Muscle layer of duodenum (tissue), 2 donors: ENCODE measurements around the gene PSMD8.
"Not testable (repeated sequence)": the region's sequence is repeated elsewhere in the genome, so short reads cannot be mapped to it uniquely, and the experiment has no call there.

Source experiments
- H3K27ac ChIP-seq: one replicate; pipeline ENCODE4 v1.7.0; 2013; ENCODE audit warnings: mild to moderate bottlenecking, low read length
- H3K27me3 ChIP-seq: one replicate; pipeline ENCODE4 v1.7.0; 2013; ENCODE audit warnings: low read depth, mild to moderate bottlenecking, control low read depth, low read length
- H3K36me3 ChIP-seq, 2 donors: one replicate each; pipeline ENCODE4 v1.7.0; 2013; ENCODE audit warnings: low read length in 2 of 2, control low read depth in 1 of 2, mild to moderate bottlenecking in 1 of 2; ENCODE audit not compliant: insufficient read depth in 2 of 2, control insufficient read depth in 1 of 2
- H3K4me1 ChIP-seq, 2 donors: one replicate each; pipeline ENCODE4 v1.7.0; 2013; ENCODE audit warnings: low read length in 2 of 2, mild to moderate bottlenecking in 2 of 2, control low read depth in 1 of 2, moderate library complexity in 1 of 2; ENCODE audit not compliant: insufficient read depth in 2 of 2, control insufficient read depth in 1 of 2
- H3K4me3 ChIP-seq, 2 donors: one replicate each; pipeline ENCODE4 v1.7.0; 2013; ENCODE audit warnings: low read length in 2 of 2, low read depth in 1 of 2, mild to moderate bottlenecking in 1 of 2
- H3K9me3 ChIP-seq, 2 donors: one replicate each; pipeline ENCODE4 v1.7.0; 2013; ENCODE audit warnings: low read length in 2 of 2, control low read depth in 1 of 2, mild to moderate bottlenecking in 1 of 2; ENCODE audit not compliant: control insufficient read depth in 1 of 2
- donor health status: healthy.

PSMD8 gene

DNA sequence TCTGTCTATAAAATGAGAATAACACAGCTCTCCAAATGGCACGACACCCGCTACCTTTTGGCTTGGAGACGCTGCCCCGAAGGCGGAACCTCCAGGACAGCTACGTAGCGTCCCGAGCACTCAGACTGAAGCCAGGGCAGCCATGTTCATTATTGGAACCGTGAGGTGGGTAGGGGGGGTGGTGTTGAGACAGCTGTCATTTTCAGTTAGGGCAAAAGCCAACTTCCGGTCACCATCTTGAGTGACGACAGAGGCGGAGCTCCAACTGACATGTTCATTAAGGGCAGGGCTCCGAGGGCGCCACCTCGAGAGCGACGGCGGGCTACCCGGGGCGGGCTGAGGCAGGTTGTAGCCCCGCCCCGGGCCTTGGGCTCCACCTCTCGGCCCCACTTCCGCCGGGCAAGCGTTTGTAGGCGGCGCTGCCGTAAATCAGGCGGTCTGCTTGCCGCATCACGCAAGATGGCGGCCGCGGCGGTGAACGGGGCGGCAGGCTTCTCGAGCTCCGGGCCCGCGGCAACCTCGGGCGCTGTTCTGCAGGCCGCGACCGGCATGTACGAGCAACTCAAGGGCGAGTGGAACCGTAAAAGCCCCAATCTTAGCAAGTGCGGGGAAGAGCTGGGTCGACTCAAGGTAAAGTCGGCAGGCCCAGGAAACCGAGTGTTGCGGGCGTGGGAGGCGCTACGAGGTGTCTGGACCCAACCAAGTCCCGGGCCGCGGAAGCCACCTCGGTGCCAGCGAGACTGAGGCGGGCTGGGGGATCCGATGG is at the start of gene PSMD8:
Gene PSMD8 (plus strand): TSS at position 240 of the 766 bp plus-strand sequence. CDS start 31 bp downstream, at position 271.
- peak within 1 kb of the TSS; percentile 89 to 91 for H3K4me3 ChIP-seq
- peak within 1 kb of the TSS; percentile 87 for H3K27ac ChIP-seq
- no peaks in the 10 kb centered on the region for H3K27me3 ChIP-seq
- H3K36me3 ChIP-seq, result peaks cover 4 to 16% of the 10 kb centered on the region in 2 donors
- peaks cover 9 to 25% of the 10 kb centered on the region in 2 donors for H3K4me1 ChIP-seq
- no peaks in the 10 kb centered on the region for H3K9me3 ChIP-seq

DNA sequence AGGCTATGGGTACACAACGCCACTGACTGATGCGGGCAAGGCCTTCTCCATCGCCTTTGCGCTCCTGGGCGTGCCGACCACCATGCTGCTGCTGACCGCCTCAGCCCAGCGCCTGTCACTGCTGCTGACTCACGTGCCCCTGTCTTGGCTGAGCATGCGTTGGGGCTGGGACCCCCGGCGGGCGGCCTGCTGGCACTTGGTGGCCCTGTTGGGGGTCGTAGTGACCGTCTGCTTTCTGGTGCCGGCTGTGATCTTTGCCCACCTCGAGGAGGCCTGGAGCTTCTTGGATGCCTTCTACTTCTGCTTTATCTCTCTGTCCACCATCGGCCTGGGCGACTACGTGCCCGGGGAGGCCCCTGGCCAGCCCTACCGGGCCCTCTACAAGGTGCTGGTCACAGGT is 47.8 kb upstream of the PSMD8 start:
- H3K9me3 ChIP-seq, result no peaks in the 10 kb centered on the region
- no peak overlapping the region for H3K4me3 ChIP-seq
- H3K4me1 ChIP-seq, result peaks cover 0 to under 1% of the 10 kb centered on the region in 2 donors
- no peaks in the 10 kb centered on the region for H3K27me3 ChIP-seq
- H3K36me3 ChIP-seq, result peaks cover 9 to 15% of the 10 kb centered on the region in 2 donors
- H3K27ac ChIP-seq, result no peak overlapping the region

DNA sequence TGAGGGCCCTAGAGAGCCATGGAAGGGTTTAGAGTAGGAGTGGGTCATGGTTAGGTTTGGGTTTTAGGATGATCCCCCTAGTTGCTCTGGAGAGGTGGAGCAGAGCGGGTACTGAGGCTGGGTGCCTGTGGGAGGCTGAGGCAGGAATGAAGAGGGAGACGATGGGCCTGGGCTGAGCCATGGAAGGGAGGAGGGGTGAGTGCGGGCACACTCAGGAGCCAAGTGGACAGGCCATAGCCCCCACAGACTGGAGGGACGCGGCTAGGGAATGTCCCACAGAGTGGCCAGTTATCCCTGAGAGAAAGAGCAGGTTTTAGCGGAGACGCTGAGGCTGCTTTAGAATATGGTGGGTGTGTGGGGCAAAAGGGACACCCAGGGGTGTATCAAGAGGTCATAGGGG is 44.7 kb upstream of the PSMD8 start:
- Histone ChIP-seq H3K9me3 (no peaks in the 10 kb centered on the region), H3K27ac (no peak overlapping the region), H3K4me3 (no peak overlapping the region), H3K4me1 (no peaks in the 10 kb centered on the region), H3K27me3 (no peaks in the 10 kb centered on the region), H3K36me3 (peaks cover 9 to 15% of the 10 kb centered on the region in 2 donors)

DNA sequence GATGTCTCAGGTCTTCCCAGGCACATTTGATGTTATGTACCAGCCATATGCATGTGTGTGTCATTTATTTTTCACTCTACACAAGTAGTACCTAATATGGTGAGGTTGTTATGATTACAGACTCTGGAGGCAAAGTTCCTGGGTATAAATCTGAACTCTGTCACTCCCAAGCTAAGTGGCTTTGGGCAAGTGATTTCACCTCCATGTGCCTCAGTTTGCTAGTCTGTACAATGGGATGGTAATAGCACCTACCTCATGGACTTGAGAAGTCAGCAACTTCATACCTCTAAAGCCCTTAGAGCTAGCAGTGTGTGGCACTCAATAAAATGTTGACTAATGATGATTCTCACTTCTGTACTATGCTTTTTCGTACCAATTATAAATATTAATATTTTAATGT is 42.6 kb upstream of the PSMD8 start:
- no peak overlapping the region for H3K4me3 ChIP-seq
- no peaks in the 10 kb centered on the region for H3K9me3 ChIP-seq
- no peak overlapping the region for H3K27ac ChIP-seq
- no peaks in the 10 kb centered on the region for H3K27me3 ChIP-seq
- H3K36me3 ChIP-seq, result peaks cover 9 to 11% of the 10 kb centered on the region in 2 donors
- H3K4me1 ChIP-seq, result no peaks in the 10 kb centered on the region

DNA sequence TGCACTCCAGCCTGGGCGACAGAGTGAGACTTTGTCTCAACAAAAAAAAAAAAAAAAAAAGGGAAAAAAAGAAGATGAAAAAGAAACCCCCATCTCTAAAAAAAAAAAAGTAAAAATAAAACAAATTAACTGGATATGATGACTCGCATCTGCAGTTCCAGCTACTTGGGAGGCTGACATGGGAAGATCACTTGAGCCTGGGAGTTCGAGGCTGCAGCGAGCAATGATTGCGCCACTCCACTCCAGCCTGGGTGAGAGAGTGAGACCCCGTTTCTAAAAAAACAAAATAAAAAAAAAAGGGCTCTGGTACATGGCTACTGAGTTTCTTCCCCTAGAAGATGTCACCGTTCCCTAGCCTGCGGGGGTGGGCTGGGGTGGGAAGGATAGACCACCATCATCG is 41.1 kb upstream of the PSMD8 start:
- Histone ChIP-seq H3K4me1 (peaks cover 0 to 4% of the 10 kb centered on the region in 2 donors), H3K4me3 (no peak overlapping the region), H3K27me3 (no peaks in the 10 kb centered on the region), H3K9me3 (no peaks in the 10 kb centered on the region), H3K36me3 (peaks cover 0 to 2% of the 10 kb centered on the region in 2 donors), H3K27ac (no peak overlapping the region)

DNA sequence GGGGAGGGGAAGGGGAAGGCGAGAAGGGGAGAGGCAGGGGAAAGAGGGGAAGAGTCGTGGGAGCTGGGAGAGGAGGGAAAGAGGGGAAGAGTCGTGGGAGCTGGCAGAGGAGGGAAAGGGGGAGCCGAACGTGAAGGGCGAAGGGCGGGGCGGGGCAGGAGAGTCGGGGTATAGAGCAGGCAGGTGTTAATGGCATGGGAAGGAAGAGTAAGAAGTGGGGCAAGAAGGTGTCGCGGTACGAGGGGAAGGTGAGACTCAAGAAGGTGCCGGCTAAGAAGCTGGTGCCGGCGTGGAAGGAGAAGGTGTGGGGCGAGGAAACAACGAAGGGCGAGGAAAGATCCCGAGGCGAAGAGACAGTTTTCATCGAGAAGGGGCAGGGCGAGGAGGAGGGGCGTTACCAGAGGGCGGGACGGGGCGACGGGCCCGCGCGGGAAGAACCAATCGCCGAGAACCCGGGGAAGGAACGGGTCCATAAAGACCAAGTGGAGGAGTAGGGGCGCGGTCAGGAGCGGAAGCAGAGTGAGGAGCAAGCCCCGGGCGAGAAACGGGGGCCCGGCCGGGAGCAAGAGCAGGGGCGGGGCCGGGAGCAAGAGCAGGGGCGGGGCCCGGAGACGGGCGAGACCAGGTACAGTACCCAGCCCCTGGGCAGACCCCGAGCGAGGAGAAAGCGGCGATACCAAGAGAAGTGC is 38.3 kb upstream of the PSMD8 start:
- H3K27ac ChIP-seq, result peak overlapping the region; percentile 88
- H3K4me1 ChIP-seq, result peaks cover 0 to 4% of the 10 kb centered on the region in 2 donors
- no peaks in the 10 kb centered on the region for H3K27me3 ChIP-seq
- H3K9me3 ChIP-seq, result no peaks in the 10 kb centered on the region
- peak overlapping the region; percentile 76 to 88 for H3K4me3 ChIP-seq
- no peaks in the 10 kb centered on the region for H3K36me3 ChIP-seq

DNA sequence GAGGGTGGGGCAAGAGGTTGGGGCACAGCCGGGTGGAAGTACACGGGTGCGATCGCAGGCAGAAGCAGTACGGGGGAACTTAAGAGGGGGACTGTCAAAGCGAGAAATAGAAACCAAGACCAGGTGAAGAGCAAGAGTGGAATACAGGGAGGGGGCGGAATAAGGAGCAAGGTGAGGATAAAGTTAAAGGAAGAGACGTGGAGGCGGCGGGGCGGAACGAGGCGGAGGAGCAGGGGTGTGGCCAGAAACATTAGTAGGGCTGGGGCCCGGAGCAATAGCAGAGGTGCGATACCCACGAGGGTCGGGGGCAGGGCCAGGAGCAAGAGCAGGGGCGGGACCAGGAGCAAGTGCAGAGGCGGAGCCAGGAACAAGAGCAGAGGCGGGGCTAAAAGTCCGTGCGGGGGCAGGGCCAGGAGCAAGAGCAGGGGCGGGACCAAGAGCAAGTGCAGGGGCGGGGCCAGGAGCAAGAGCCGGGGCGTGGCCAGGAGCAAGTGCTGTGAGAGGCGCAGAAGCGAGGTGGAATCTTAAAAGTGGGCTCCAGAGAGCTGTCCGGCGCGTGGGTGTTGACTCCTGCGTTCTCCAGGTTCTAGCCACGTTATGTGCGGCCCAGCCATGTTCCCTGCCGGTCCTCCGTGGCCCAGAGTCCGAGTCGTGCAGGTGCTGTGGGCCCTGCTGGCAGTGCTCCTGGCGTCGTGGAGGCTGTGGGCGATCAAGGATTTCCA is 37.6 kb upstream of the PSMD8 start:
- Histone ChIP-seq H3K27ac (peak overlapping the region; percentile 87), H3K4me3 (peak overlapping the region; percentile 76 to 88), H3K36me3 (no peaks in the 10 kb centered on the region), H3K4me1 (peaks cover 0 to 4% of the 10 kb centered on the region in 2 donors), H3K27me3 (no peaks in the 10 kb centered on the region), H3K9me3 (no peaks in the 10 kb centered on the region)

DNA sequence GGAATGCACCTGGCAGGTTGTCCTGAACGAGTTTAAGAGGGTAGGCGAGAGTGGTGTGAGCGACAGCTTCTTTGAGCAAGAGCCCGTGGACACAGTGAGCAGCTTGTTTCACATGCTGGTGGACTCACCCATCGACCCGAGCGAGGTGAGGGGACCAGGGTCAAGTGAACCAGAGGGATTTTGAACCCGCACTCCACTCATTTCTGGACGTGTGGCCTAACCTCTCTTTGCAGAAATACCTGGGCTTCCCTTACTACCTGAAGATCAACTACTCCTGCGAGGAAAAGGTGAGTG is 37.1 kb upstream of the PSMD8 start:
- peak overlapping the region; percentile 76 to 88 for H3K4me3 ChIP-seq
- H3K27ac ChIP-seq, result no peak overlapping the region
- H3K36me3 ChIP-seq, result no peaks in the 10 kb centered on the region
- peaks cover 0 to 4% of the 10 kb centered on the region in 2 donors for H3K4me1 ChIP-seq
- no peaks in the 10 kb centered on the region for H3K27me3 ChIP-seq
- H3K9me3 ChIP-seq, result no peaks in the 10 kb centered on the region

DNA sequence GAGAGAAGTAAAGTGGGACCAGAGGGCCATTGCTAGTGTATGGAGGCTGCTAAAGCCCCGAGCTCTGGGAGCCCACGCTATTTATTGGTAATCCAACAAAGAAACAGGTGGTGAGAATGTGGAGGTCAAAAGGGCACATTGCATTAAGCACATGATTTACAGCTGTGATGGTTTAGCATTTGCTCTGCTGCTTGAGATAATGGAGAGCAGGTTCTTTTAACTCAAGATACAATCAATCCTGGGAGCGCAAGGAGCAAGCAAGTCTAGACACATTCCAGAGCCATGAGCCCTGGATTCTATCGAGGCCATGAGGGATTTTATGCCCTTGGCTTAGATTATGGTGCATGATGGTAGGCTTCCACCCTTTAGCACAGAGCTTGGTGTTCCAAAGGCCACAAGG is 35.4 kb upstream of the PSMD8 start:
- H3K4me1 ChIP-seq, H3K9me3 ChIP-seq, H3K27me3 ChIP-seq, H3K27ac ChIP-seq, H3K36me3 ChIP-seq, H3K4me3 ChIP-seq: not testable (repeated sequence)

DNA sequence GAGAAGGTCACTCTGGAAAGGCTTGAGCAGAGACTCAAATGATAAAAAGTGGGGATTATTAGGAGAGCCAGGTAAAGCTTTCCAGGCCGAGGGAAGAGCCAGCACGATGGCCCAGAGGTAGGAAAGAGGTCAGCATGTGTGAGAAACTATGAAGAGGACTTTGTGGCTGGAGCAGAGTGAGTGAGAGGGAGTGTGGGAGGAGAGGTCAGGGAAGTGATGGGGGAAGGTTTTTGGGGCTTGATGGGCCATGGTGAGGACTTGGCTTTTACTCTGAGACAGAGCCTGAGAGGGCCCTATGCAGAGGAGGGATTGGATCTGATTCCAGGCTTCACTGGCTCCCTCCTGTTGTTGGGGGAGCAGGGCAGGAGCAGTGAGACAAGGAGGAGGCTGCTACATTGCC is 33.4 kb upstream of the PSMD8 start:
- H3K9me3 ChIP-seq, result no peaks in the 10 kb centered on the region
- no peak overlapping the region for H3K27ac ChIP-seq
- H3K4me1 ChIP-seq, result peaks cover 0 to 4% of the 10 kb centered on the region in 2 donors
- peaks cover 0 to 4% of the 10 kb centered on the region in 2 donors for H3K36me3 ChIP-seq
- H3K4me3 ChIP-seq, result no peak overlapping the region
- no peaks in the 10 kb centered on the region for H3K27me3 ChIP-seq

DNA sequence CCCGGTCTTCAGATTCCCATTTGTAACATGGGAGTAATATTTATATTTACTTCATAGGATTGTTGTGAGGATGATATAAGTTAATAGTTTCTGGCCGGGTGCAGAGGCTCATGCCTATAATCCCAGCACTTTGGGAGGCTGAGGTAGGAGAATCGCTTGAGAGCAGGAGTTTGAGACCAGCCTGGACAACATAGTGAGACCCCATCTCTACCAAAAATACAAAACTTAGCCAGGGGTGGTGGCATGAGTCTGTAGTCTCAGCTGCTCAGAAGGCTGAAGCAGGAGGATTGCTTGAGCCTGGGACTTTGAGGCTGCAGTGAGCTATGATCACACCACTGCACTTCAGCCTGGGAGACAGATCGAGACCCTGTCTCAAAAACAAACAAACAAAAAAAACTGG is 27.5 kb upstream of the PSMD8 start:
- Histone ChIP-seq H3K27ac (no peak overlapping the region), H3K9me3 (no peaks in the 10 kb centered on the region), H3K4me1 (no peaks in the 10 kb centered on the region), H3K4me3 (no peak overlapping the region), H3K27me3 (peaks cover under 1% of the 10 kb centered on the region), H3K36me3 (peaks cover 0 to 4% of the 10 kb centered on the region in 2 donors)
